Astrocyte (in vitro differentiated cells and primary cell): ENCODE results near the gene STKLD1. TPM values are rescaled to one million over a fixed set of nuclear protein-coding genes. Genes with fewer than 3 reads are reported as not detected.
A peak's percentile ranks its signal among the peaks of the same experiment; 100 is the strongest.

Experiments used
- DNase-seq: peaks from one replicate; pipeline ENCODE4 v3.0.0-alpha.2; 2010; ENCODE audit warnings: low read depth
- FAIRE-seq: peaks from 2 replicates; lab custom pipeline; 2011; peaks lifted over from hg19 to GRCh38; lab: Jason Lieb, UNC
- H2AFZ ChIP-seq: 2 replicates; pipeline ENCODE4 v1.6.0; 2012; ENCODE audit warnings: low read depth, low read length, inconsistent platforms
- H3K27ac ChIP-seq: 2 replicates; pipeline ENCODE4 v1.5.1; 2011; ENCODE audit warnings: low read depth, low read length, inconsistent platforms
- H3K27me3 ChIP-seq: 2 replicates; pipeline ENCODE4 v1.6.0; 2011; ENCODE audit warnings: low read length, inconsistent platforms; ENCODE audit not compliant: insufficient read depth
- H3K36me3 ChIP-seq: 2 replicates; pipeline ENCODE4 v1.5.1; 2011; ENCODE audit warnings: low read length, inconsistent platforms; ENCODE audit not compliant: insufficient read depth
- H3K4me1 ChIP-seq: 2 replicates; pipeline ENCODE4 v1.5.1; 2011; ENCODE audit warnings: low read length, inconsistent platforms; ENCODE audit not compliant: insufficient read depth
- H3K4me2 ChIP-seq: 2 replicates; pipeline ENCODE4 v1.6.0; 2012; ENCODE audit warnings: low read length, inconsistent platforms
- H3K4me3 ChIP-seq: 2 replicates; pipeline ENCODE4 v1.5.1; 2011; ENCODE audit warnings: low read depth, mild to moderate bottlenecking, low read length, inconsistent platforms; ENCODE audit not compliant: insufficient read depth
- H3K79me2 ChIP-seq: 2 replicates; pipeline ENCODE4 v1.6.0; 2012; ENCODE audit warnings: mild to moderate bottlenecking, low read length, inconsistent platforms; ENCODE audit not compliant: insufficient read depth
- H3K9ac ChIP-seq: 2 replicates; pipeline ENCODE4 v1.6.0; 2012; ENCODE audit warnings: mild to moderate bottlenecking, low read length, inconsistent platforms
- H3K9me3 ChIP-seq: 2 replicates; pipeline ENCODE4 v1.5.1; 2012; ENCODE audit warnings: low read depth, mild to moderate bottlenecking, low read length, inconsistent platforms; ENCODE audit not compliant: insufficient read depth
- H4K20me1 ChIP-seq: 2 replicates; pipeline ENCODE4 v1.6.0; 2012; ENCODE audit warnings: low read length, inconsistent platforms; ENCODE audit not compliant: insufficient read depth
- H3K27ac Mint-ChIP-seq: one replicate; pipeline ENCODE4 v1.8.0; 2021; ENCODE audit warnings: mild to moderate bottlenecking, mixed read lengths; ENCODE audit not compliant: unreplicated experiment
- H3K27me3 Mint-ChIP-seq: one replicate; pipeline ENCODE4 v1.8.0; 2021; ENCODE audit warnings: low read depth, mixed read lengths; ENCODE audit not compliant: unreplicated experiment
- H3K36me3 Mint-ChIP-seq: one replicate; pipeline ENCODE4 v1.8.0; 2021; ENCODE audit warnings: low read depth, mixed read lengths; ENCODE audit not compliant: unreplicated experiment
- H3K4me1 Mint-ChIP-seq: one replicate; pipeline ENCODE4 v1.8.0; 2021; ENCODE audit warnings: low read depth, mixed read lengths; ENCODE audit not compliant: unreplicated experiment
- H3K4me3 Mint-ChIP-seq: one replicate; pipeline ENCODE4 v1.8.0; 2021; ENCODE audit warnings: mild to moderate bottlenecking, moderate library complexity, mixed read lengths; ENCODE audit not compliant: unreplicated experiment
- H3K9me3 Mint-ChIP-seq: one replicate; pipeline ENCODE4 v1.8.0; 2021; ENCODE audit warnings: mild to moderate bottlenecking, mixed read lengths; ENCODE audit not compliant: unreplicated experiment
- EZH2 ChIP-seq: IDR thresholded peaks from 2 replicates; pipeline ENCODE4 v1.6.1; 2012; ENCODE audit warnings: mild to moderate bottlenecking, low read length, inconsistent platforms; ENCODE audit not compliant: insufficient read depth
- total RNA-seq: library from RNA; stranded (reverse); gene quantifications from 2 replicates; pipeline ENCODE4 v1.2.1, GENCODE V29; 2021
- TF ChIP-seq, protein P1 (sequence below): IDR thresholded peaks from 2 replicates; pipeline ENCODE4 v1.5.1; 2011; ENCODE audit warnings: low read depth, mild to moderate bottlenecking, inconsistent platforms, low read length, moderate library complexity; ENCODE audit not compliant: insufficient read depth

Gene STKLD1
- total RNA-seq, 1 donor from 2014 or later: 0.82 TPM

DNA sequence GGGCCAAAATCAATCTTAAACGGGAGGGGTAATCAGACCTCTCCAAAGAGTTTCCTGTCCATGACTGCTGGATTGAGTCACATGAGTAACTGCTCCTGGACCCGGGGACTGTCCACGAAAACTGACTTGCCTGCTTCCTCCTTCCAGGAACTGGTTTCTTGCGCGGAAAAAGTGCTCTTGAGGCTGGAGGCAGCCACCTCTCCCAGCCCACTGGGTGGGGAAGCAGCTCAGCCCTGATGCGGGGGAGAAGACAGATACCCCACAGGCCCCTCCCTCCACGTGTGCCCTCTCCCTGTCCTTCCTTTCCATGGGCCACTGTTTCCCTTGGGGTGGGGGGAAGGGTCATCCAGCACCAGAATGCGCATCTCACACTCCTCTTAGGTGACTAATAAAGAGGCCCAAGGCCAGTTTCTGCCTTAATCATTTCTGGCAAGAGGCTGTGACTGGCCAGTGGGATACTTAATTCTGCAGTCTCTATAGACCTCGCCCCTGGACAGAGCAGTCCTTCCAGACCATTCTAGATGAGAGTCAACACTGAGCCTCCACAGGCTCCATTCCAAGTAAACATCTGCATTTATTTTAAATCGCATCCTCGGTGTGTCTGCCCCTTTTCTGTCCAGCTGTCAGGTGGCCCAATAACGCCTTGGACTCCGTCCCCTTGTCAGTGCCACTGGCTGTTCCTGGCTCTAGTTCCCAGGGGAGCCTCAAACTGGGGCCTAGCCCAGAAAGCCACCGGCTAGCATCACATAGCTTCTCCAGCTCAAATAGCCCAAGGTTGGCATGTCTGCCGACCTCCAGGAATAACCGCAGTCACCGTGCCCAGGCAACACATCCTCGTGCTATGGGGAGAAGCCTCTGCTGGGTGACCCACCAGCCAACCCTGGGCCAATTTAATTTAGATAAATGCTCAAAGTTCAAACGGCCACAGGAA is 29.6 kb downstream of the STKLD1 start:
- Histone ChIP-seq H3K79me2 (no peaks in the 10 kb centered on the region), H2AFZ (no peak overlapping the region)
- peaks cover 16% of the 10 kb centered on the region for H3K36me3 Mint-ChIP-seq

DNA sequence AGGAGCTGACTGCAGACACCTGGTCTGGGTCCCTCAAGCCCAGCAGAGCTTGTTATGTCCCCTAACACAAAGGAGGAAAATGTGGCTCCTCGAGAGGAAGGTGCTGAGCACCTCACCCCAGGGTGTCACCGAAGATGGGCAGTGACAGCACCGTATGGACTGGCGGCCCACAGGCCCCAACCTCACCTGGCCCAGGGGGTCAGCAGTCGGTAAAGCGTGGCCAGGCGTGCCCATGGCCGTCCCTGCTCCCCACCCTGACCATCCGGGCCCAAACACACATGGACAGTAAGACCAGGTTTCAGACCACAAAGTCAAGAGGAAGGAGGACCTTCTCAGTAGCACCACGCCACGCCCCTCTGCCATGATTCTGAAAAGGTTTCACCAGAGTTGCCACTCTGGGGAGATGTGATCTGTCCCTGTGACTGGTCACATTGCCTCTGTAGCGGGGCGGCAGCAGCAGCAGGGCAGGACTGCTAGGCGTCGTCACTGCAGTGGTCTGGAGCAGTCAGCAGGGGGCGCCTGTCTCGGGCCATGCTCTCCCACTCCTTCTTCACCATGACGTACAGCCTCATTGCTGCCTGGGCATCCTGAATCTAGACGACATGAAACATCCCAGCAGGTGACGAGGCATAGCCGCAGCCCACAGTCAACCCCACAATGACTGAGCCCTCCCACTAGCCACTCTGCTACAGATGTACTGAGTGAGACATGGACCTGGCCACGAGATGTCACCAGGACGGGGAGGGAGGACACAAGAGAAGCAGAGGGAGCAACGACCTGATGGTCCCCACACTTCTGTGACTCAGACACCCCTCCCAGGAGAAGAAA is 30.5 kb downstream of the STKLD1 start:
- H3K4me2 ChIP-seq: no peak overlapping the region
- no peak for TF ChIP-seq EZH2
- TF ChIP-seq, protein P1, sequence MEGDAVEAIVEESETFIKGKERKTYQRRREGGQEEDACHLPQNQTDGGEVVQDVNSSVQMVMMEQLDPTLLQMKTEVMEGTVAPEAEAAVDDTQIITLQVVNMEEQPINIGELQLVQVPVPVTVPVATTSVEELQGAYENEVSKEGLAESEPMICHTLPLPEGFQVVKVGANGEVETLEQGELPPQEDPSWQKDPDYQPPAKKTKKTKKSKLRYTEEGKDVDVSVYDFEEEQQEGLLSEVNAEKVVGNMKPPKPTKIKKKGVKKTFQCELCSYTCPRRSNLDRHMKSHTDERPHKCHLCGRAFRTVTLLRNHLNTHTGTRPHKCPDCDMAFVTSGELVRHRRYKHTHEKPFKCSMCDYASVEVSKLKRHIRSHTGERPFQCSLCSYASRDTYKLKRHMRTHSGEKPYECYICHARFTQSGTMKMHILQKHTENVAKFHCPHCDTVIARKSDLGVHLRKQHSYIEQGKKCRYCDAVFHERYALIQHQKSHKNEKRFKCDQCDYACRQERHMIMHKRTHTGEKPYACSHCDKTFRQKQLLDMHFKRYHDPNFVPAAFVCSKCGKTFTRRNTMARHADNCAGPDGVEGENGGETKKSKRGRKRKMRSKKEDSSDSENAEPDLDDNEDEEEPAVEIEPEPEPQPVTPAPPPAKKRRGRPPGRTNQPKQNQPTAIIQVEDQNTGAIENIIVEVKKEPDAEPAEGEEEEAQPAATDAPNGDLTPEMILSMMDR: peak; percentile 72
- Mint-ChIP-seq H3K4me3 (no peak overlapping the region), H3K36me3 (peaks cover 20% of the 10 kb centered on the region), H3K27me3 (no peaks in the 10 kb centered on the region), H3K27ac (no peak overlapping the region), H3K4me1 (peaks cover 10% of the 10 kb centered on the region), H3K9me3 (no peaks in the 10 kb centered on the region)
- no peaks in the 10 kb centered on the region for H3K79me2 ChIP-seq
- peaks cover 45% of the 10 kb centered on the region for H4K20me1 ChIP-seq
- FAIRE-seq (no peak), DNase-seq (peak; percentile 22)
- H3K36me3 ChIP-seq: peaks cover 8% of the 10 kb centered on the region
- no peak overlapping the region for H3K4me3 ChIP-seq
- H3K27ac ChIP-seq: no peak overlapping the region
- no peak overlapping the region for H3K9ac ChIP-seq
- H3K4me1 ChIP-seq: peaks cover 9% of the 10 kb centered on the region
- H3K27me3 ChIP-seq: no peaks in the 10 kb centered on the region
- no peaks in the 10 kb centered on the region for H3K9me3 ChIP-seq
- no peak overlapping the region for H2AFZ ChIP-seq

More for the DNA sequence above, 29.6 kb downstream of the STKLD1 start:
- TF ChIP-seq EZH2: no peak
- TF ChIP-seq, protein P1: no peak
- peak overlapping the region; percentile 26 for H3K27ac Mint-ChIP-seq
- Histone ChIP-seq H3K9me3 (no peaks in the 10 kb centered on the region), H3K9ac (peak overlapping the region; percentile 15), H3K4me1 (peaks cover 9% of the 10 kb centered on the region), H3K4me3 (no peak overlapping the region), H3K4me2 (peak overlapping the region; percentile 18), H4K20me1 (peaks cover 38% of the 10 kb centered on the region), H3K36me3 (peaks cover 7% of the 10 kb centered on the region), H3K27ac (peak overlapping the region; percentile 24), H3K27me3 (no peaks in the 10 kb centered on the region)
- FAIRE-seq (no peak), DNase-seq (no peak)
- H3K9me3 Mint-ChIP-seq: no peaks in the 10 kb centered on the region
- no peak overlapping the region for H3K4me3 Mint-ChIP-seq
- no peaks in the 10 kb centered on the region for H3K27me3 Mint-ChIP-seq
- peaks cover 10% of the 10 kb centered on the region for H3K4me1 Mint-ChIP-seq
